ENCODE data around the gene TMEM30A.

- TF ChIP-seq POLR2A (IDR thresholded peaks at IDR 0.05; ENCODE audit: low read depth, low read length) (no peak), FOS (IDR thresholded peaks at IDR 0.05; ENCODE audit: borderline replicate concordance, insufficient read depth, low read length) (no peak), EZH2 (IDR thresholded peaks at IDR 0.05; ENCODE audit: borderline replicate concordance, low read depth, low read length, severe bottlenecking) (no peak), GATA2 (IDR thresholded peaks at IDR 0.05; ENCODE audit: insufficient read depth, insufficient read length, low read depth, low read length) (no peak), POLR2AphosphoS5 (IDR thresholded peaks at IDR 0.05; ENCODE audit: insufficient read depth, low read depth, low read length) (no peak), JUN (IDR thresholded peaks at IDR 0.05; ENCODE audit: borderline replicate concordance, insufficient read depth, insufficient read length, low read depth) (no peak), MYC (IDR thresholded peaks at IDR 0.05; ENCODE audit: low read depth, low read length) (no peak)
- TF ChIP-seq, protein P1, sequence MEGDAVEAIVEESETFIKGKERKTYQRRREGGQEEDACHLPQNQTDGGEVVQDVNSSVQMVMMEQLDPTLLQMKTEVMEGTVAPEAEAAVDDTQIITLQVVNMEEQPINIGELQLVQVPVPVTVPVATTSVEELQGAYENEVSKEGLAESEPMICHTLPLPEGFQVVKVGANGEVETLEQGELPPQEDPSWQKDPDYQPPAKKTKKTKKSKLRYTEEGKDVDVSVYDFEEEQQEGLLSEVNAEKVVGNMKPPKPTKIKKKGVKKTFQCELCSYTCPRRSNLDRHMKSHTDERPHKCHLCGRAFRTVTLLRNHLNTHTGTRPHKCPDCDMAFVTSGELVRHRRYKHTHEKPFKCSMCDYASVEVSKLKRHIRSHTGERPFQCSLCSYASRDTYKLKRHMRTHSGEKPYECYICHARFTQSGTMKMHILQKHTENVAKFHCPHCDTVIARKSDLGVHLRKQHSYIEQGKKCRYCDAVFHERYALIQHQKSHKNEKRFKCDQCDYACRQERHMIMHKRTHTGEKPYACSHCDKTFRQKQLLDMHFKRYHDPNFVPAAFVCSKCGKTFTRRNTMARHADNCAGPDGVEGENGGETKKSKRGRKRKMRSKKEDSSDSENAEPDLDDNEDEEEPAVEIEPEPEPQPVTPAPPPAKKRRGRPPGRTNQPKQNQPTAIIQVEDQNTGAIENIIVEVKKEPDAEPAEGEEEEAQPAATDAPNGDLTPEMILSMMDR (IDR thresholded peaks at IDR 0.05; ENCODE audit: extremely low read depth in 1 of 2, insufficient read depth in 1 of 2, low read depth in 1 of 2, low read length in 2 of 2), result no peak
- TF ChIP-seq, protein P2, sequence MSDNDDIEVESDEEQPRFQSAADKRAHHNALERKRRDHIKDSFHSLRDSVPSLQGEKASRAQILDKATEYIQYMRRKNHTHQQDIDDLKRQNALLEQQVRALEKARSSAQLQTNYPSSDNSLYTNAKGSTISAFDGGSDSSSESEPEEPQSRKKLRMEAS (IDR thresholded peaks at IDR 0.05; ENCODE audit: insufficient read depth, insufficient read length), result no peak
Observed at GRCh38 chr6:75291744-75292143, 7.2 kb upstream of the TMEM30A start.

Measured in endothelial cell of umbilical vein (primary cell).